SU-DHL-6 (cell line): ENCODE results near the gene CEP72.

ENCODE experiments used
- H2AFZ ChIP-seq: fragments of 200-600 bp; sonication (generic); 2 replicates; pipeline ENCODE4 v1.6.1; 2014; ENCODE audit warnings: low read depth, mild to moderate bottlenecking, moderate library complexity, mixed read lengths, antibody characterized with exemption, low read length; ENCODE audit not compliant: severe bottlenecking
- H3F3A ChIP-seq: fragments of 200-600 bp; shearing (Covaris generic); 2 replicates; pipeline ENCODE4 v1.6.0; 2016; ENCODE audit warnings: antibody characterized with exemption, mild to moderate bottlenecking; ENCODE audit not compliant: insufficient read depth
- H3K27ac ChIP-seq: fragments of 200-600 bp; sonication (generic); 2 replicates; pipeline ENCODE4 v1.5.1; 2016; ENCODE audit warnings: low read depth, mild to moderate bottlenecking, low read length, moderate library complexity, mixed read lengths
- H3K27me3 ChIP-seq: fragments of 200-600 bp; sonication (generic), shearing (Covaris generic); 2 replicates; pipeline ENCODE4 v1.6.0; 2014; ENCODE audit warnings: mild to moderate bottlenecking, low read length
- H3K36me3 ChIP-seq: fragments of 200-600 bp; sonication (generic); 2 replicates; pipeline ENCODE4 v1.6.1; 2014; ENCODE audit warnings: mild to moderate bottlenecking, low read length, mixed read lengths
- H3K4me2 ChIP-seq: fragments of 300-600, 200-600 bp; shearing (Covaris generic), sonication (generic); 2 replicates; pipeline ENCODE4 v1.6.0; 2014; ENCODE audit warnings: low read length, low read depth, mild to moderate bottlenecking; ENCODE audit not compliant: poor library complexity, severe bottlenecking
- H3K4me3 ChIP-seq: fragments of 200-600 bp; sonication (generic); 2 replicates; pipeline ENCODE4 v1.5.1; 2014; ENCODE audit warnings: antibody characterized with exemption, low read length, mild to moderate bottlenecking, mixed read lengths; ENCODE audit not compliant: insufficient read depth, poor library complexity, severe bottlenecking
- H3K79me2 ChIP-seq: fragments of 200-600 bp; sonication (generic); 2 replicates; pipeline ENCODE4 v1.6.1; 2014; ENCODE audit warnings: mild to moderate bottlenecking, low read length, moderate library complexity; ENCODE audit not compliant: insufficient read depth
- H3K9ac ChIP-seq: fragments of 200-600 bp; sonication (generic); 2 replicates; pipeline ENCODE4 v1.7.0; 2014; ENCODE audit warnings: mild to moderate bottlenecking, low read length
- H3K9me2 ChIP-seq: fragments of 200-600 bp; sonication (generic); replicated peaks from 2 replicates; pipeline ENCODE4 v1.6.1; 2014; ENCODE audit warnings: low read length; ENCODE audit not compliant: insufficient read depth
- H3K9me3 ChIP-seq: fragments of 200-600 bp; sonication (generic); 2 replicates; pipeline ENCODE4 v1.6.1; 2014; ENCODE audit warnings: low read length, mixed read lengths; ENCODE audit not compliant: insufficient read depth
- H4K20me1 ChIP-seq: fragments of 200-600 bp; sonication (generic); 2 replicates; pipeline ENCODE4 v1.6.1; 2014; ENCODE audit warnings: low read depth, mild to moderate bottlenecking, antibody characterized with exemption, low read length, moderate library complexity, mixed read lengths
- EZH2phosphoT487 ChIP-seq: fragments of 200-600 bp; sonication (generic), shearing (Covaris generic); conservative IDR thresholded peaks from 2 replicates; pipeline ENCODE4 v1.6.1; 2018; ENCODE audit warnings: mild to moderate bottlenecking, antibody characterized with exemption, low read length, moderate library complexity, mixed read lengths
- TF ChIP-seq, protein P1 (sequence below): fragments of 200-600 bp; sonication (generic); IDR thresholded peaks from one replicate; pipeline ENCODE4 v1.5.1; 2017; ENCODE audit warnings: antibody characterized with exemption, mild to moderate bottlenecking, low read length, moderate library complexity; ENCODE audit not compliant: insufficient read depth, poor library complexity, severe bottlenecking

Gene CEP72

DNA sequence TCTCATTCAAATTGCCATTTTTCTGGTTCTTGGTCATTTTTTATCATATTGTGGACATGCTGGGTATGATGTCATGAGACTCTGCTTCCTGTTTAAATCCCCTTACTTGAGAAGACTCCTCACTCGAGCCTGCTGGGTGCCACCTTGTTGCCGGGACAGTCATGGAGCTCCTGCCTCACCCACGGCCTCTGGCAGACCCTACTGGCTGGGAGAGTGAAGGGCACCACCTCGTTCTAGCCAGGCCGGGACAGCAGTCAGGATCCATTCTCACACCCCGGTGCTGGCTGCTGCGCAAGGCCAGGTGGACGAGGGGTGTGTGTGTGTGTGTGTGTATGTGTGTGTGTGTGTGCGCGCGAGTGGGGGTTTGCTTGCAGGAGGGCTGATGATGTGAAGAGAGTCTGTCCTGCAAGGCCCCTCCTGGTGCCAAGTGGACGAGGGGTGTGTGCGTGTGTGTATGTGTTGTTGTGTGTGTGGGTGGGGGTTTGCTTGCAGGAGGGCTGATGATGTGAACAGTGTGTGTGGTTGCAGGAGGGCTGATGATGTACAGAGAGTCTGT lies 4.4 kb downstream of the CEP72 start:
- no peak overlapping the region for H3K9ac ChIP-seq
- H3K9me2 ChIP-seq: no peaks in the 10 kb centered on the region
- no peaks in the 10 kb centered on the region for H3F3A ChIP-seq
- H4K20me1 ChIP-seq: no peaks in the 10 kb centered on the region
- no peak overlapping the region for H2AFZ ChIP-seq
- no peak overlapping the region for H3K27ac ChIP-seq
- H3K4me3 ChIP-seq: no peak overlapping the region
- no peak overlapping the region for H3K4me2 ChIP-seq
- no peaks in the 10 kb centered on the region for H3K27me3 ChIP-seq
- no peaks in the 10 kb centered on the region for H3K9me3 ChIP-seq
- peaks cover 9% of the 10 kb centered on the region for H3K36me3 ChIP-seq
- peaks cover 57% of the 10 kb centered on the region for H3K79me2 ChIP-seq
- TF ChIP-seq, protein P1, sequence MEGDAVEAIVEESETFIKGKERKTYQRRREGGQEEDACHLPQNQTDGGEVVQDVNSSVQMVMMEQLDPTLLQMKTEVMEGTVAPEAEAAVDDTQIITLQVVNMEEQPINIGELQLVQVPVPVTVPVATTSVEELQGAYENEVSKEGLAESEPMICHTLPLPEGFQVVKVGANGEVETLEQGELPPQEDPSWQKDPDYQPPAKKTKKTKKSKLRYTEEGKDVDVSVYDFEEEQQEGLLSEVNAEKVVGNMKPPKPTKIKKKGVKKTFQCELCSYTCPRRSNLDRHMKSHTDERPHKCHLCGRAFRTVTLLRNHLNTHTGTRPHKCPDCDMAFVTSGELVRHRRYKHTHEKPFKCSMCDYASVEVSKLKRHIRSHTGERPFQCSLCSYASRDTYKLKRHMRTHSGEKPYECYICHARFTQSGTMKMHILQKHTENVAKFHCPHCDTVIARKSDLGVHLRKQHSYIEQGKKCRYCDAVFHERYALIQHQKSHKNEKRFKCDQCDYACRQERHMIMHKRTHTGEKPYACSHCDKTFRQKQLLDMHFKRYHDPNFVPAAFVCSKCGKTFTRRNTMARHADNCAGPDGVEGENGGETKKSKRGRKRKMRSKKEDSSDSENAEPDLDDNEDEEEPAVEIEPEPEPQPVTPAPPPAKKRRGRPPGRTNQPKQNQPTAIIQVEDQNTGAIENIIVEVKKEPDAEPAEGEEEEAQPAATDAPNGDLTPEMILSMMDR: no peak
- no peak for TF ChIP-seq EZH2phosphoT487

- Histone ChIP-seq H3K79me2 (peaks cover 51% of the 10 kb centered on the region), H4K20me1 (no peaks in the 10 kb centered on the region), H2AFZ (no peak overlapping the region), H3K27me3 (no peaks in the 10 kb centered on the region), H3K4me3 (no peak overlapping the region), H3K9ac (no peak overlapping the region), H3F3A (no peaks in the 10 kb centered on the region), H3K4me2 (no peak overlapping the region), H3K9me2 (no peaks in the 10 kb centered on the region), H3K27ac (no peak overlapping the region), H3K36me3 (peaks cover 9% of the 10 kb centered on the region), H3K9me3 (no peaks in the 10 kb centered on the region)
- no peak for TF ChIP-seq EZH2phosphoT487
- TF ChIP-seq, protein P1: no peak
These were observed 5.8 kb downstream of the CEP72 start for GRCh38 chr5:617896-618295.

DNA sequence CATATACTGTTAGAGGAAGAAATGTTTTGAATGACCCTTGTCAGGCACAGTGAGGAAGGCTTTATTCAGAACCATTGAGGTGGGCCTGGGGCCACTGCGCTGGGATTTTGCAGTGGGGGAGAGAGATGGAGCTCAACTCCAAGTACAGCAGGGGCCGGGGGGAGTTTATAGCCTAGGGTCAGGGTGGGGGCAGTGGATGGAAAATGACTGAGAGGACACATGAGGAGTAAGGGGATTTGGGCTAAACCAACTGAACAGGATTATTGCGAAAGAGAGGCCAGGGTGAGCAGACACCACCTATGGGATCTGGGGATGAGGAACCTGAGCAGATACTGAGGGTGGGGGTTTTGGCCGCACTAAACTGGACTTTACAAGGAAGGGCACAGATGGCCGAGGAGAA lies 6.3 kb downstream of the CEP72 start:
- no peak overlapping the region for H3K4me3 ChIP-seq
- H3K36me3 ChIP-seq: peaks cover 9% of the 10 kb centered on the region
- no peak overlapping the region for H3K4me2 ChIP-seq
- no peaks in the 10 kb centered on the region for H3K27me3 ChIP-seq
- no peak overlapping the region for H3K9ac ChIP-seq
- no peak for TF ChIP-seq EZH2phosphoT487
- TF ChIP-seq, protein P1: no peak
- H3K79me2 ChIP-seq: peaks cover 46% of the 10 kb centered on the region
- no peak overlapping the region for H3K27ac ChIP-seq
- no peaks in the 10 kb centered on the region for H3K9me3 ChIP-seq
- H3K9me2 ChIP-seq: no peaks in the 10 kb centered on the region
- no peaks in the 10 kb centered on the region for H4K20me1 ChIP-seq
- no peak overlapping the region for H2AFZ ChIP-seq
- H3F3A ChIP-seq: no peaks in the 10 kb centered on the region

GRCh38 chr5:619444-619843 lies 7.3 kb downstream of the CEP72 start:
- Histone ChIP-seq H2AFZ (no peak overlapping the region), H3K79me2 (peaks cover 36% of the 10 kb centered on the region), H3K9me3 (no peaks in the 10 kb centered on the region), H3K9ac (no peak overlapping the region), H3F3A (no peaks in the 10 kb centered on the region), H3K4me3 (no peak overlapping the region), H3K9me2 (no peaks in the 10 kb centered on the region), H3K27ac (no peak overlapping the region), H4K20me1 (no peaks in the 10 kb centered on the region), H3K4me2 (no peak overlapping the region), H3K36me3 (peaks cover 8% of the 10 kb centered on the region), H3K27me3 (no peaks in the 10 kb centered on the region)
- TF ChIP-seq, protein P1: no peak
- no peak for TF ChIP-seq EZH2phosphoT487
